IMR-90 (cell line): ENCODE measurements around the gene CLOCK. TPM values are rescaled to one million over a fixed set of nuclear protein-coding genes. Genes with fewer than 3 reads are reported as not detected.

Source experiments
- ATAC-seq: fragments of 200-7000 bp; cut with Tn5 transposase; 2 replicates; pipeline ENCODE4 v1.9.1; 2020; ENCODE audit warnings: low read depth, mild to moderate bottlenecking, moderate library complexity
- BruUV-seq: library from RNA; stranded (reverse); fragments of 400-500 nt; replicated peaks from 2 replicates; lab custom pipeline; 2021; lab: Mats Ljungman, UMichigan
- CTCF ChIA-PET: fragments of 300-600 bp; formaldehyde crosslinking; extraction: SDS; loops from one replicate; lab custom pipeline; 2021; ENCODE audit warnings: antibody characterized with exemption; lab: Yijun Ruan, JAX
- POLR2A ChIA-PET: fragments of 300-600 bp; sonication (Branson Sonifier 250); formaldehyde crosslinking; loops from one replicate; lab custom pipeline; 2022; ENCODE audit warnings: antibody characterized with exemption; ENCODE audit not compliant: unreplicated experiment; lab: Charles Lee
- DNase-seq: peaks from one replicate; pipeline ENCODE4 v3.0.0; 2013
- H2AFZ ChIP-seq: replicated peaks from 2 replicates; pipeline ENCODE3; 2013; ENCODE audit warnings: low read length, mild to moderate bottlenecking; ENCODE audit not compliant: poor library complexity
- H2AK5ac ChIP-seq: 2 replicates; pipeline ENCODE4 v1.6.1; 2013; ENCODE audit warnings: low read depth, low read length, inconsistent platforms
- H2AK9ac ChIP-seq: replicated peaks from 2 replicates; pipeline ENCODE3; 2013; ENCODE audit warnings: mild to moderate bottlenecking, low read depth, low read length, moderate library complexity; ENCODE audit not compliant: poor library complexity
- H2BK120ac ChIP-seq: 2 replicates; pipeline ENCODE4 v1.6.1; 2013; ENCODE audit warnings: low read depth, low read length, inconsistent platforms
- H2BK15ac ChIP-seq: 3 replicates; pipeline ENCODE4 v1.6.1; 2013; ENCODE audit warnings: low read depth, low read length, inconsistent platforms
- H2BK20ac ChIP-seq: 2 replicates; pipeline ENCODE4 v1.6.1; 2013; ENCODE audit warnings: low read depth, mild to moderate bottlenecking, inconsistent platforms, low read length, moderate library complexity
- H2BK5ac ChIP-seq: 2 replicates; pipeline ENCODE4 v1.6.1; 2013; ENCODE audit warnings: mild to moderate bottlenecking, low read depth, low read length, inconsistent platforms; ENCODE audit not compliant: poor library complexity, severe bottlenecking
- H3K14ac ChIP-seq: replicated peaks from 2 replicates; pipeline ENCODE4 v1.6.1; 2013; ENCODE audit warnings: low read depth, low read length, inconsistent platforms
- H3K18ac ChIP-seq: 2 replicates; pipeline ENCODE4 v1.6.1; 2013; ENCODE audit warnings: low read depth, low read length, control low read depth
- H3K23ac ChIP-seq: 2 replicates; pipeline ENCODE4 v1.6.1; 2013; ENCODE audit warnings: low read depth, low read length, inconsistent platforms
- H3K27ac ChIP-seq: 2 replicates; pipeline ENCODE4 v1.5.1; 2013; ENCODE audit warnings: mild to moderate bottlenecking, control low read depth, low read length; ENCODE audit not compliant: insufficient read depth
- H3K27me3 ChIP-seq: 2 replicates; pipeline ENCODE4 v1.6.1; 2013; ENCODE audit warnings: low read length; ENCODE audit not compliant: control insufficient read depth, insufficient read depth
- H3K36me3 ChIP-seq: 2 replicates; pipeline ENCODE4 v1.6.1; 2013; ENCODE audit warnings: low read length, mixed read lengths; ENCODE audit not compliant: control insufficient read depth, insufficient read depth
- H3K4ac ChIP-seq: 2 replicates; pipeline ENCODE4 v1.6.1; 2013; ENCODE audit warnings: low read depth, low read length, inconsistent platforms
- H3K4me1 ChIP-seq: 2 replicates; pipeline ENCODE4 v1.6.1; 2013; ENCODE audit warnings: low read length, mixed read lengths; ENCODE audit not compliant: control insufficient read depth, insufficient read depth
- H3K4me2 ChIP-seq: 2 replicates; pipeline ENCODE4 v1.6.1; 2013; ENCODE audit warnings: low read depth, mild to moderate bottlenecking, control low read depth, low read length, moderate library complexity
- H3K4me3 ChIP-seq: 2 replicates; pipeline ENCODE4 v1.5.1; 2013; ENCODE audit warnings: low read depth, mild to moderate bottlenecking, control low read depth, low read length, moderate library complexity; ENCODE audit not compliant: insufficient read depth
- H3K56ac ChIP-seq: 2 replicates; pipeline ENCODE4 v1.6.1; 2013; ENCODE audit warnings: low read length, inconsistent platforms; ENCODE audit not compliant: insufficient read depth; ENCODE audit errors: extremely low read depth
- H3K79me1 ChIP-seq, 2 experiments: 2 replicates each; pipeline ENCODE4 v1.6.1; 2013; ENCODE audit warnings: low read length in 2 of 2, inconsistent platforms in 1 of 2, low read depth in 1 of 2
- H3K9ac ChIP-seq: 2 replicates; pipeline ENCODE4 v1.6.1; 2013; ENCODE audit warnings: low read depth, low read length, control low read depth
- H3K9me1 ChIP-seq: 2 replicates; pipeline ENCODE4 v1.6.1; 2013; ENCODE audit warnings: low read length, inconsistent platforms; ENCODE audit not compliant: insufficient read depth
- H3K9me3 ChIP-seq: 2 replicates; pipeline ENCODE4 v1.6.1; 2013; ENCODE audit warnings: low read length; ENCODE audit not compliant: control insufficient read depth, insufficient read depth
- H4K20me1 ChIP-seq: 2 replicates; pipeline ENCODE4 v1.6.1; 2013; ENCODE audit warnings: low read length, inconsistent platforms; ENCODE audit not compliant: insufficient read depth
- H4K5ac ChIP-seq: 2 replicates; pipeline ENCODE4 v1.6.1; 2013; ENCODE audit warnings: mild to moderate bottlenecking, low read depth, low read length, control low read depth
- H4K8ac ChIP-seq, 2 experiments: 2 replicates each; pipeline ENCODE4 v1.6.1; 2013; ENCODE audit warnings: low read depth in 2 of 2, low read length in 2 of 2, control low read depth in 1 of 2, inconsistent platforms in 1 of 2
- H4K91ac ChIP-seq: 2 replicates; pipeline ENCODE4 v1.6.1; 2013; ENCODE audit warnings: low read depth, low read length, inconsistent platforms; ENCODE audit not compliant: insufficient read depth
- BHLHE40 ChIP-seq: fragments of 150-350 bp; IDR thresholded peaks from 2 replicates; pipeline ENCODE4 v1.6.1; 2016; ENCODE audit warnings: mild to moderate bottlenecking, low read depth, low read length
- CEBPB ChIP-seq: IDR thresholded peaks from 2 replicates; pipeline ENCODE4 v1.6.1; 2012; ENCODE audit warnings: low read depth, low read length, improper control_type of control experiment
- CHD1 ChIP-seq: IDR thresholded peaks from 2 replicates; pipeline ENCODE4 v1.6.1; 2012; ENCODE audit warnings: low read depth, low read length, improper control_type of control experiment
- CTCF ChIP-seq: conservative IDR thresholded peaks from 2 replicates; pipeline ENCODE4 v1.5.1; 2012; ENCODE audit warnings: mild to moderate bottlenecking, low read depth, low read length, improper control_type of control experiment
- ELK1 ChIP-seq: fragments of 150-350 bp; IDR thresholded peaks from 2 replicates; pipeline ENCODE4 v1.6.1; 2016; ENCODE audit warnings: low read depth, mild to moderate bottlenecking, low read length, moderate library complexity, borderline replicate concordance
- FOS ChIP-seq: fragments of 150-350 bp; IDR thresholded peaks from 2 replicates; pipeline ENCODE4 v1.6.1; 2016; ENCODE audit warnings: low read depth, low read length
- MAFK ChIP-seq: IDR thresholded peaks from 2 replicates; pipeline ENCODE4 v1.6.1; 2012; ENCODE audit warnings: low read depth, low read length, improper control_type of control experiment
- MAZ ChIP-seq: IDR thresholded peaks from 2 replicates; pipeline ENCODE4 v1.6.1; 2012; ENCODE audit warnings: low read depth, mild to moderate bottlenecking, low read length, improper control_type of control experiment, moderate library complexity, borderline replicate concordance
- MXI1 ChIP-seq: IDR thresholded peaks from 2 replicates; pipeline ENCODE4 v1.6.1; 2012; ENCODE audit warnings: low read depth, mild to moderate bottlenecking, low read length, moderate library complexity, borderline replicate concordance
- NFE2L2 ChIP-seq: fragments of 150-350 bp; IDR thresholded peaks from 2 replicates; pipeline ENCODE4 v1.6.1; 2016; ENCODE audit warnings: low read depth, mild to moderate bottlenecking, low read length
- POLR2A ChIP-seq: IDR thresholded peaks from 2 replicates; pipeline ENCODE4 v1.6.1; 2012; ENCODE audit warnings: mild to moderate bottlenecking, low read depth, low read length
- RAD21 ChIP-seq: IDR thresholded peaks from 2 replicates; pipeline ENCODE4 v1.6.1; 2012; ENCODE audit warnings: low read length, improper control_type of control experiment
- RCOR1 ChIP-seq: IDR thresholded peaks from 2 replicates; pipeline ENCODE4 v1.6.1; 2012; ENCODE audit warnings: mild to moderate bottlenecking, low read length, improper control_type of control experiment; ENCODE audit not compliant: insufficient replicate concordance
- RFX5 ChIP-seq: IDR thresholded peaks from 2 replicates; pipeline ENCODE4 v1.8.0; 2012; ENCODE audit warnings: low read depth, mild to moderate bottlenecking, low read length, moderate library complexity
- SMC3 ChIP-seq: fragments of 150-350 bp; IDR thresholded peaks from 2 replicates; pipeline ENCODE4 v1.6.1; 2016; ENCODE audit warnings: low read depth, mild to moderate bottlenecking, antibody characterized with exemption, low read length, moderate library complexity
- USF2 ChIP-seq: fragments of 150-350 bp; IDR thresholded peaks from 2 replicates; pipeline ENCODE4 v1.6.1; 2017; ENCODE audit warnings: mild to moderate bottlenecking, antibody characterized with exemption, low read length, low read depth
- WGBS, 2 experiments: methylation state at CpG; one replicate each; pipeline versions ENCODE4 v1.1.5 to v1.1.7; 2013; ENCODE audit warnings: missing lambda C conversion rate in 2 of 2; ENCODE audit not compliant: insufficient read length in 1 of 2; ENCODE audit errors: extremely low coverage in 2 of 2; 5-methylcytosine and 5-hydroxymethylcytosine counted together
- dilution Hi-C: fragments of 300-500 bp; cut with HindIII; formaldehyde crosslinking; loops from one replicate; pipeline ENCODE4 v1.14.3; 2018; ENCODE audit warnings: low sequenced_read_pairs; ENCODE audit not compliant: unreplicated experiment
- in situ Hi-C: fragments of 300-500 bp; cut with MboI; formaldehyde crosslinking; loops from 3 replicates; pipeline ENCODE4 v1.14.3; 2019; ENCODE audit warnings: low sequenced_read_pairs, inconsistent platforms, mixed read lengths
- intact Hi-C: fragments of 100-400 bp; cut with micrococcal nuclease; formaldehyde crosslinking; loops from 2 replicates; pipeline ENCODE4 v1.10.0; 2022
- polyA plus RNA-seq, 3 experiments: library from polyadenylated mRNA; depleted of rRNA; stranded (reverse); fragments of >200 nt; gene quantifications; 2 replicates each; pipeline ENCODE4 v1.2.3, GENCODE V29; 2012; ENCODE audit warnings: low replicate concordance in 1 of 3
- total RNA-seq: library from RNA; depleted of rRNA; stranded (reverse); fragments of >200 nt; gene quantifications from 2 replicates; pipeline ENCODE4 v1.2.3, GENCODE V29; 2012

CLOCK gene
- total and polyA plus RNA-seq, 2 of the 4 experiments (the other 2 are of a cell fraction), result 7.3 to 53.4 TPM

- DNase-seq, result no peak
- no peak overlapping the region for H3K4me3 ChIP-seq
- H2AK5ac ChIP-seq, result no peak overlapping the region
- intact Hi-C loops, result no loop called here
- in situ Hi-C loops, result no loop called here
- H3K14ac ChIP-seq, result no peak overlapping the region
- no peak overlapping the region for H3K18ac ChIP-seq
- no peak overlapping the region for H3K27ac ChIP-seq
- H3K9ac ChIP-seq, result no peak overlapping the region
- no peak overlapping the region for H2BK20ac ChIP-seq
- CTCF ChIA-PET, result interaction anchor here (0.5 kb wide), 1 partner anchor 10 kb away, joined by 4 read pairs; no protein-coding TSS in a partner anchor
- BruUV-seq, result no TSS peak
- H3K23ac ChIP-seq, result no peak overlapping the region
- no peak overlapping the region for H3K4ac ChIP-seq
- H4K20me1 ChIP-seq, result peaks cover 68% of the 10 kb centered on the region
- no peaks in the 10 kb centered on the region for H3K9me3 ChIP-seq
- peaks cover 3% of the 10 kb centered on the region; the same call in 1 of the 2 replicates for H3K9me1 ChIP-seq
- H3K79me1 ChIP-seq, result peaks cover 2 to 18% of the 10 kb centered on the region in 2 experiments; a peak in 2 of 4 replicates
- H2AFZ ChIP-seq, result no peak overlapping the region
- H2BK5ac ChIP-seq, result no peak overlapping the region
- H3K27me3 ChIP-seq, result no peaks in the 10 kb centered on the region
- dilution Hi-C loops, result no loop called here
- H3K4me2 ChIP-seq, result peak overlapping the region; percentile 44; the same call in 1 of the 2 replicates
- no CpG with 5 or more reads among the region's 1 CpG for WGBS, 2 experiments
- no peak overlapping the region for H2AK9ac ChIP-seq
- H4K91ac ChIP-seq, result no peak overlapping the region
- H2BK120ac ChIP-seq, result no peak overlapping the region
- ATAC-seq, result no peak
- H4K8ac ChIP-seq, result no peak overlapping the region
- TF ChIP-seq FOS, result no peak
- no peak for TF ChIP-seq ELK1
- no peak for TF ChIP-seq RCOR1
- TF ChIP-seq SMC3, result no peak
- no peak for TF ChIP-seq RFX5
- TF ChIP-seq NFE2L2, result no peak
- TF ChIP-seq MAZ, result no peak
- no peak for TF ChIP-seq MAFK
- no peak for TF ChIP-seq MXI1
- TF ChIP-seq CTCF, result no peak
- no peak for TF ChIP-seq CHD1
- no peak for TF ChIP-seq USF2
- no peak for TF ChIP-seq POLR2A
- no peak for TF ChIP-seq RAD21
- no peak for TF ChIP-seq CEBPB
- TF ChIP-seq BHLHE40, result no peak
- POLR2A ChIA-PET, result interaction anchor here (0.6 kb wide), 1 partner anchor 11 kb away, joined by 3 read pairs; no protein-coding TSS in a partner anchor
- H3K56ac ChIP-seq, result no peak overlapping the region
- no peak overlapping the region for H4K5ac ChIP-seq
- H2BK15ac ChIP-seq, result no peak overlapping the region
- H3K36me3 ChIP-seq, result peaks cover 12% of the 10 kb centered on the region
- H3K4me1 ChIP-seq, result peaks cover 2% of the 10 kb centered on the region
These were observed 147.1 kb downstream of the CLOCK start for GRCh38 chr4:55399581-55399980.
